Glutamatergic neuron (in vitro differentiated cells): ENCODE data around the gene DMRTA2. TPM values are rescaled to one million over a fixed set of nuclear protein-coding genes. Genes with fewer than 3 reads are reported as not detected.

ENCODE experiments used
- DNase-seq: peaks from one replicate; pipeline ENCODE4 v3.0.0; 2022
- H3K27ac Mint-ChIP-seq: one replicate; pipeline ENCODE4 v1.8.0; 2020; ENCODE audit warnings: mild to moderate bottlenecking, mixed read lengths, inconsistent platforms; ENCODE audit not compliant: unreplicated experiment
- H3K27me3 Mint-ChIP-seq: one replicate; pipeline ENCODE4 v1.8.0; 2020; ENCODE audit warnings: mild to moderate bottlenecking, moderate library complexity, mixed read lengths, inconsistent platforms; ENCODE audit not compliant: unreplicated experiment
- H3K36me3 Mint-ChIP-seq: one replicate; pipeline ENCODE4 v1.8.0; 2020; ENCODE audit warnings: mild to moderate bottlenecking, mixed read lengths, inconsistent platforms; ENCODE audit not compliant: unreplicated experiment
- H3K4me1 Mint-ChIP-seq: one replicate; pipeline ENCODE4 v1.8.0; 2020; ENCODE audit warnings: mild to moderate bottlenecking, low read depth, mixed read lengths, inconsistent platforms; ENCODE audit not compliant: unreplicated experiment
- H3K4me3 Mint-ChIP-seq: one replicate; pipeline ENCODE4 v1.8.0; 2020; ENCODE audit warnings: mild to moderate bottlenecking, mixed read lengths, inconsistent platforms; ENCODE audit not compliant: unreplicated experiment
- H3K9me3 Mint-ChIP-seq: one replicate; pipeline ENCODE4 v1.8.0; 2020; ENCODE audit warnings: mild to moderate bottlenecking, moderate library complexity, mixed read lengths, inconsistent platforms; ENCODE audit not compliant: unreplicated experiment
- CTCF ChIP-seq: fragments of 200-600 bp; sonication (generic); IDR thresholded peaks from one replicate; pipeline ENCODE4 v1.5.0; 2021; ENCODE audit not compliant: partially characterized antibody, unreplicated experiment
- total RNA-seq: library from RNA; stranded (reverse); fragmentation: NEBNext Ultra II Directional; extraction: Animal tissue kit (Norgen Biotek cat#: 25700); gene quantifications from one replicate; pipeline ENCODE4 v1.2.1, GENCODE V29; 2021; ENCODE audit not compliant: unreplicated experiment

DMRTA2 gene
- total RNA-seq, 1 donor from 2014 or later, result 0.42 TPM

GRCh38 chr1:50424884-50425375 is 1.7 kb upstream of the DMRTA2 start:
- H3K4me3 Mint-ChIP-seq, result peak overlapping the region; percentile 88
- peaks cover 51% of the 10 kb centered on the region for H3K27me3 Mint-ChIP-seq
- no peak overlapping the region for H3K27ac Mint-ChIP-seq
- peaks cover 21% of the 10 kb centered on the region for H3K9me3 Mint-ChIP-seq
- no peak for DNase-seq
- peaks cover 7% of the 10 kb centered on the region for H3K36me3 Mint-ChIP-seq
- H3K4me1 Mint-ChIP-seq, result peaks cover 20% of the 10 kb centered on the region
- no peak for TF ChIP-seq CTCF

- no peak for TF ChIP-seq CTCF
- Mint-ChIP-seq H3K4me1 (peaks cover 20% of the 10 kb centered on the region), H3K36me3 (peaks cover 7% of the 10 kb centered on the region), H3K27ac (no peak overlapping the region), H3K4me3 (peak overlapping the region; percentile 88), H3K27me3 (peaks cover 53% of the 10 kb centered on the region), H3K9me3 (peaks cover 21% of the 10 kb centered on the region)
- no peak for DNase-seq
Measured at GRCh38 chr1:50424045-50424883, 1.0 kb upstream of the DMRTA2 start.

GRCh38 chr1:50423670-50424000 is 392 bp upstream of the DMRTA2 start:
- TF ChIP-seq CTCF, result no peak
- Mint-ChIP-seq H3K4me1 (peaks cover 20% of the 10 kb centered on the region), H3K9me3 (peaks cover 21% of the 10 kb centered on the region), H3K27me3 (peaks cover 53% of the 10 kb centered on the region), H3K27ac (no peak overlapping the region), H3K36me3 (peaks cover 7% of the 10 kb centered on the region), H3K4me3 (peak overlapping the region; percentile 88)
- no peak for DNase-seq

DNA sequence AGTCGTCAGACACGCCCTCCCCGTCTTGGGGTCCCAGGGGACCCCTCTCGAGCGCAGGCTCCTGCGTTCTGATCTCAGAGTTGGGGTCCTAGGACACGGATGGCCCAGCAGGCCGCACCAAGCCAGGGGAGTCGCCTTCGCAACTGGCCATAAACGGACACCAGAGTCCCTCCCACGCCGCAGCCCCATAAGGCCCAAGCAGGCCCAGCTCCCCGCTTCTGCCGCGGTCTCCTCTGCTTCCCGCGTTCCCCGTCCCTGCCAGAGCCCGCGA is 633 bp downstream of the DMRTA2 start:
- Mint-ChIP-seq H3K9me3 (peaks cover 17% of the 10 kb centered on the region), H3K36me3 (peaks cover 7% of the 10 kb centered on the region), H3K4me1 (peaks cover 20% of the 10 kb centered on the region), H3K27me3 (peaks cover 52% of the 10 kb centered on the region), H3K4me3 (peak overlapping the region; percentile 88), H3K27ac (no peak overlapping the region)
- TF ChIP-seq CTCF, result no peak
- no peak for DNase-seq
